Gastrocnemius medialis (tissue), 4 donors: ENCODE measurements around the gene MYO1G. TPM values are rescaled to one million over a fixed set of nuclear protein-coding genes. Genes with fewer than 3 reads are reported as not detected.

ENCODE experiments used
- ATAC-seq, 2 donors: fragments of 150-250 bp; one replicate each; pipeline ENCODE4 v1.9.1; 2016
- DNase-seq, 2 donors: peaks; one replicate each; pipeline ENCODE4 v3.0.0-alpha.2; 2019
- H3K27ac ChIP-seq, 4 donors: fragments of 200-600 bp; sonication (generic); 1 replicate in 1 of 4; 2 replicates in 3 of 4; pipeline ENCODE4 v1.5.1; 2016 to 2018; ENCODE audit warnings: mild to moderate bottlenecking in 2 of 4, moderate library complexity in 1 of 4
- H3K27me3 ChIP-seq, 3 donors: fragments of 200-600 bp; sonication (generic) in 2 of 3; 1 replicate in 1 of 3; 2 replicates in 2 of 3; pipeline versions ENCODE4 v1.5.1 to v1.6.0; 2016 to 2019; ENCODE audit warnings: mild to moderate bottlenecking in 1 of 3, moderate library complexity in 1 of 3
- H3K36me3 ChIP-seq, 2 donors: fragments of 200-600 bp; sonication (generic) in 1 of 2; one replicate each; pipeline ENCODE4 v1.5.1; 2017 to 2018
- H3K4me1 ChIP-seq, 2 donors: fragments of 200-600 bp; sonication (generic) in 1 of 2; one replicate each; pipeline ENCODE4 v1.5.1; 2016 to 2017; ENCODE audit warnings: mild to moderate bottlenecking in 2 of 2
- H3K4me3 ChIP-seq, 4 donors: fragments of 200-600 bp; sonication (generic) in 3 of 4; 1 replicate in 1 of 4; 2 replicates in 3 of 4; pipeline ENCODE4 v1.5.1; 2016 to 2019; ENCODE audit warnings: mild to moderate bottlenecking in 2 of 4
- H3K9me3 ChIP-seq, 3 donors: fragments of 200-600 bp; sonication (generic) in 2 of 3; 1 replicate in 1 of 3; 2 replicates in 2 of 3; pipeline ENCODE4 v1.5.1; 2016 to 2019
- POLR2A ChIP-seq, 2 donors: fragments of 450-650 bp; IDR thresholded peaks; one replicate each; pipeline ENCODE4 v1.6.1; 2017; ENCODE audit warnings: antibody characterized with exemption in 2 of 2, mild to moderate bottlenecking in 2 of 2, moderate library complexity in 2 of 2
- in situ Hi-C, 4 donors: fragments of 200-750 bp; cut with MboI; loops; one replicate each; pipeline versions ENCODE4 v1.15.0 to v1.8.0; 2017; ENCODE audit warnings: low sequenced_read_pairs in 4 of 4
- intact Hi-C: fragments of 100-400 bp; cut with DNase I; formaldehyde crosslinking; loops from one replicate; pipeline ENCODE4 v1.15.1; 2023; ENCODE audit warnings: low total_unique reads
- total RNA-seq, 4 donors: library from RNA; depleted of rRNA; stranded (reverse); fragments of >200 nt; gene quantifications; one replicate each; pipeline versions ENCODE4 v1.1.0 to v1.2.3, GENCODE V29; 2016
- TF ChIP-seq, protein P1 (sequence below), 5 experiments: fragments of 450-650 bp in 3 of 5; fragments of 200-600 bp in 2 of 5; sonication (generic) in 2 of 5; IDR thresholded peaks in 4 of 5; conservative IDR thresholded peaks in 1 of 5; 1 replicate in 4 of 5; 2 replicates in 1 of 5; pipeline ENCODE4 v1.5.1; 2016 to 2019; ENCODE audit warnings: antibody characterized with exemption in 5 of 5, mild to moderate bottlenecking in 3 of 5, moderate library complexity in 3 of 5

MYO1G gene
- total RNA-seq, 4 donors from 2014 or later, result 0.61 to 1.4 (median 1.3) TPM; not detected in 1

DNA sequence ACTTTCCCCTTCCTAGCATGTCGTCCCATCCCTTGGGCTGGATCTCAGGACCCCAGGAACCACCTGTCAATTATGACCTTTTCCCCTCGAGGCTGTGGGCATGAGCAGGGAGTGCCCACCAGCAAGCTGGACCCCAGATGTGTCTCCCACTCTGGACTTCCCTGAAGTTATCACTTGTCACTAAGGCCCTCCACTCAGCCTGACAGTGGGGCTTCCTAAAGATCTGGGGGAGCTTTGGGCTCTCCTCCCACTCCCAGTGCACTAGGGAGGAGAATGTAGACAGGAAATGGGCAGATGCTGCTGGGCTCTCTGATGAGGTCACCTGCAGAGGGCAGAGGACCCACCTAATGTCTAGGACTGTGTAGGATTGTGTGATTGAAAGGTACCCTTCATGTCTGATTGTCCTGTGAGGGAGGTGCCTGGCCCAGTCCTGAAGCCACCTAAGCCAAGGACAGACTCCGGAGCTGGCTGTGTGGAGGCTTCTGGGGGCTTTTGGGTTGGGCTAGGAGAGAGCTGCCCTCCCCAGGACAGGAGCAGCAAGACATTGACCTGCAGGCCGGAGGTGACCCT lies 18.7 kb downstream of the MYO1G start:
- Histone ChIP-seq H3K27me3 (peaks cover 0 to 11% (median 2%) of the 10 kb centered on the region in 3 donors), H3K9me3 (no peaks in the 10 kb centered on the region), H3K4me3 (no peak overlapping the region), H3K27ac (no peak overlapping the region), H3K36me3 (no peaks in the 10 kb centered on the region), H3K4me1 (peaks cover 0 to 7% of the 10 kb centered on the region in 2 donors)
- TF ChIP-seq, protein P1, sequence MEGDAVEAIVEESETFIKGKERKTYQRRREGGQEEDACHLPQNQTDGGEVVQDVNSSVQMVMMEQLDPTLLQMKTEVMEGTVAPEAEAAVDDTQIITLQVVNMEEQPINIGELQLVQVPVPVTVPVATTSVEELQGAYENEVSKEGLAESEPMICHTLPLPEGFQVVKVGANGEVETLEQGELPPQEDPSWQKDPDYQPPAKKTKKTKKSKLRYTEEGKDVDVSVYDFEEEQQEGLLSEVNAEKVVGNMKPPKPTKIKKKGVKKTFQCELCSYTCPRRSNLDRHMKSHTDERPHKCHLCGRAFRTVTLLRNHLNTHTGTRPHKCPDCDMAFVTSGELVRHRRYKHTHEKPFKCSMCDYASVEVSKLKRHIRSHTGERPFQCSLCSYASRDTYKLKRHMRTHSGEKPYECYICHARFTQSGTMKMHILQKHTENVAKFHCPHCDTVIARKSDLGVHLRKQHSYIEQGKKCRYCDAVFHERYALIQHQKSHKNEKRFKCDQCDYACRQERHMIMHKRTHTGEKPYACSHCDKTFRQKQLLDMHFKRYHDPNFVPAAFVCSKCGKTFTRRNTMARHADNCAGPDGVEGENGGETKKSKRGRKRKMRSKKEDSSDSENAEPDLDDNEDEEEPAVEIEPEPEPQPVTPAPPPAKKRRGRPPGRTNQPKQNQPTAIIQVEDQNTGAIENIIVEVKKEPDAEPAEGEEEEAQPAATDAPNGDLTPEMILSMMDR (IDR thresholded peaks at IDR 0.05 in 4 of 5, conservative IDR thresholded peaks at IDR 0.05 in 1 of 5), result no peak
- no peak for TF ChIP-seq POLR2A (IDR thresholded peaks at IDR 0.05)
- in situ Hi-C loops, result no loop called here
- ATAC-seq (no peak), DNase-seq (no peak)
- intact Hi-C loops, result no loop called here

DNA sequence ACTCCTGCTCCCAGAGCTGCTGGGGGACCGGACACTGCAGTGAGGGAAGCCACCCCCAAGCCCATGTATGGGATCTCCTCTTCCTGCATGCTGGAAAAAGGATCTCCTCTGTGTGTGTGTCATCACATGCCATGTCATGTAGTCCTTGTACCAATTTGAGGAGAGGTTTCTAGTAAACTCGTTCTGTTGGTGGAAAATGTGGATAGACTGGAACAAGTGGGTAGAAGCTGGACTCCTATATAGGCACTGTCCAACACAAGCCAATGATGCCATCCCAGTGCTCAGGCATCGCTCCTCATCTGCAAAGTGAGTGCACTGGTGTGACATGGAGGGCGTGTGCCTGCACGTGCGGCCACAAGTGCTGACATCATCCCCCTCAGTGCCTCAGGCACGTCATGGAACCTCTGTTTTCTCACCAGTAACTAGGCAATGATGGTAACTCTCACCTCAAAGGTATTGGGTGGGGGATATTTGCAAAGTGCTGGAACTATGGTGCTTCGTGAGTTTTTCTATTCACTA lies 19.3 kb downstream of the MYO1G start:
- DNase-seq (no peak), ATAC-seq (no peak)
- Histone ChIP-seq H3K4me1 (peaks cover 0 to 7% of the 10 kb centered on the region in 2 donors), H3K9me3 (no peaks in the 10 kb centered on the region), H3K36me3 (no peaks in the 10 kb centered on the region), H3K4me3 (no peak overlapping the region), H3K27me3 (peaks cover 0 to 11% (median 2%) of the 10 kb centered on the region in 3 donors), H3K27ac (no peak overlapping the region)
- intact Hi-C loops (no loop called here), in situ Hi-C loops (no loop called here)
- TF ChIP-seq, protein P1 (IDR thresholded peaks at IDR 0.05 in 4 of 5, conservative IDR thresholded peaks at IDR 0.05 in 1 of 5), result no peak
- TF ChIP-seq POLR2A (IDR thresholded peaks at IDR 0.05), result no peak

DNA sequence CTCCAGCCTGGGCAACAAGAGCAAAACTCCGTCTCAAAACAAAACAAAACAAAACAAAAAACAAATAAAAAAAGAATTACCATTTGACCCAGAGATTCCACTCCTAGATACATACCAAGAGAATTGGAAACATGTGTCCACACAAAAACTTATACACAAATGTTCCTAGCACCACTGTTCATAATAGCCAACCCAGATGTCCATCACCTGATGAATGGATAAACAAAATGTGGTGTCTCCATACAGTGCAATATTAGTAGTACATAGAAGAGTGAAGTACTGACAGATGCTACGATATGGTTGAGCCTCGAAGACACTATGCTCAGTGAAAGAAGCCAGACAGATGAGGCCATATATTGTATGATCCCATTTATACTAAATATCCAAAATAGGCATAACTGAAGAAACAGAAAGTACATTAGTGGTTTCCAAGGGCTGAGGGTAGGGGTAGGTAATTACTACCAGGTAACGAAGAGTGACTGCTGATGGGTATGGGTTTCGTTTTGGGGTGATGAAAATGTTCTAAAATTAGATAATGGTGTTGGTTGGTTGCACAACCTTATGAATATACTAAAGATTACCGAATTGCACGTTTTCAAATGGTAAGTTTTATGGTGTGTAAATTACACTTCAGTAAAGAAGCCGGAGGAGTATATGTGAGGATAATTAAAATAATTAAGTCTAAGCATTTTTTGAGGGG lies 20.0 kb downstream of the MYO1G start:
- Histone ChIP-seq H3K27ac (no peak overlapping the region), H3K36me3 (no peaks in the 10 kb centered on the region), H3K9me3 (no peaks in the 10 kb centered on the region), H3K4me3 (no peak overlapping the region), H3K4me1 (peaks cover 0 to 7% of the 10 kb centered on the region in 2 donors), H3K27me3 (peaks cover 0 to 11% (median 2%) of the 10 kb centered on the region in 3 donors)
- DNase-seq (no peak), ATAC-seq (no peak)
- TF ChIP-seq POLR2A (IDR thresholded peaks at IDR 0.05), result no peak
- TF ChIP-seq, protein P1 (IDR thresholded peaks at IDR 0.05 in 4 of 5, conservative IDR thresholded peaks at IDR 0.05 in 1 of 5), result no peak
- in situ Hi-C loops, result no loop called here
- intact Hi-C loops, result no loop called here

DNA sequence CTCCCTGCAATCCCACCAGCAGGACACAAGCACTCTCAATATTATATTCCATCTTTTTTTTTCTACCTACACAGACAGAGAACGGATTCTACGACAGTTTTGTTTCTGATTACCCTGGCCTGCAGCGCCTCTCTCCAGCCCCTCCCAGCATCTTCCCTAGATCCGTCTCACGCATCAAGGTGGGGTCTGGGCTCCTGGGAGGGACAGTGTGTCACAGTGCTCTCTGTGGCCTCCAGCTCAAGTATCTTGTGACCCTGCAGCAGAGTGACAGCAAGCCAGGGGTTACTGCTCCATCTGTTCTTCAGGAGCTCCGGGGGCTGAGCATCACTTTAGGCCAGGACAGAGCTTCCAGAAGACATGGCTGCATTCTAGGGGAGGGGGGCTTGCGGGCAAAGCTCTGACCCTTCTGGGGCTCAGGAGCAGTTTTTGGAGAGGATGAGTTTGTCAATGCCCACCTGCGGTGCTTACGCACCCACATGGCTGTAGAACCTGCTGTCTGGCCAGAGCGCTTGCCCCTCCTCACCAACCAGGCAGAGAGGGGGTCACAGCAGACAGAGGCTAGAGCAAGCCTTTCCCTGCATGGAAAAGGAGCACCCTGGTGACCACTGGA lies 22.6 kb downstream of the MYO1G start:
- no peaks in the 10 kb centered on the region for H3K9me3 ChIP-seq
- H3K27ac ChIP-seq, result no peak overlapping the region
- H3K4me3 ChIP-seq, result no peak overlapping the region
- in situ Hi-C loops, result no loop called here
- no peaks in the 10 kb centered on the region for H3K4me1 ChIP-seq
- TF ChIP-seq POLR2A (IDR thresholded peaks at IDR 0.05), result no peak
- TF ChIP-seq, protein P1 (IDR thresholded peaks at IDR 0.05 in 4 of 5, conservative IDR thresholded peaks at IDR 0.05 in 1 of 5), result no peak
- no peaks in the 10 kb centered on the region for H3K36me3 ChIP-seq
- DNase-seq (no peak), ATAC-seq (no peak)
- intact Hi-C loops, result no loop called here
- H3K27me3 ChIP-seq, result peaks cover 0 to 2% (median 0%) of the 10 kb centered on the region in 3 donors
